NCI-H146 treated with DMSO at 0.1 percent for 48 hours (cell line): ENCODE data around the gene COL26A1.
A peak's percentile ranks its signal among the peaks of the same experiment; 100 is the strongest.

Experiments used
- DNase-seq: peaks from one replicate; lab custom pipeline; 2025; ENCODE audit not compliant: unreplicated experiment; lab: John Stamatoyannopoulos, UW

Gene COL26A1

DNA sequence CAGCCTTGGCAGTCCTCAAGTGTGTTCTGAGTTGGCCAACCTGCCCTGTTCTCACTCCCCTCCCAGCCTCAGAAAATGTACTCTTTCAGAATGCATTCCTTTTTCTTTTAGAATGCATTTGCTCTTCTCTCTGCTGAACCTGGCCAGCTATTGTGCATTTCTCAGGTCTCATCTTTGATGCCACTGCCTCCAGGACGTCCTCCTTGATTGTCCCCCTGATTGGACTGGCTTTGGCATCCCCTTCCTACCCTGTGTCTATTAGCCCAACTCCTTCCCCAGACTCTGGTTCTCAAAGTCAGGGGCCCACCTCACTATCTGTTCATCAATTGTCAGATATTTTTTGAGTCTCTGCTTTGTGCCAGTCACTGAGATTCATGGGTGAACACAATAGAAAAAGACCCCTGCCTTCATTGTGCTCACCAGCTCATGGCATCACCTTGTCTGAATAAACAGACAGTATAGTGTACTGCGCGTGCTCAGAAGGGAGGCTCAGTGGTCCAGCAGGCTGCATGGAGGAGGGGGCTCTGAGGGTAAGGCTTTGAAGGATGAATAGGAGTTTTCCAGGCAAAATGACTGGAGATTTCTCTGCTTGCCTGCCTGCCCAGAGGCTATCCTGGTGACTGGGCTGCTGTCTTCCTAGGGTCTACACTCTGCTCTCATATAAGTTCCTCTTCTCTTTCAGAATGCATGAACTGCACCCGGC lies 169.9 kb downstream of the COL26A1 start:
- DNase-seq = no peak

DNA sequence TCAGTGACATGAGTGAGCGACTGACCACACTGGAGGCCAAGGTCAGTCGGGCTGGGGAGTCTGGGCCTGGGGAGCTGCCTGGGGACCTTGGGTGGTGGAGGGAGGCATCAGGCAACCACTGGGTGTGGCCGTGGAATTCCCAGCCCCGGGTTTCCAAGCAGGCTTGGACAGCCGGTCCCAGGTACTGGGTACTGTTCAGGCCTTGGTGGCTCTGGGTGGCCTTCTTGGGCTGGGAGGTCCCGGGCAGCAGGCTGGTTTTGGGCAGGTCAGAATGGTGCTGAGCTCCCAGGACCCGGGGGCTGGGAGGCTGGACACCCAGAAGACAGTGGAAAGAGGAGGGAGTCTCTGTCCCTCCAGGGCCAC lies 170.4 kb downstream of the COL26A1 start:
- DNase-seq = no peak

DNA sequence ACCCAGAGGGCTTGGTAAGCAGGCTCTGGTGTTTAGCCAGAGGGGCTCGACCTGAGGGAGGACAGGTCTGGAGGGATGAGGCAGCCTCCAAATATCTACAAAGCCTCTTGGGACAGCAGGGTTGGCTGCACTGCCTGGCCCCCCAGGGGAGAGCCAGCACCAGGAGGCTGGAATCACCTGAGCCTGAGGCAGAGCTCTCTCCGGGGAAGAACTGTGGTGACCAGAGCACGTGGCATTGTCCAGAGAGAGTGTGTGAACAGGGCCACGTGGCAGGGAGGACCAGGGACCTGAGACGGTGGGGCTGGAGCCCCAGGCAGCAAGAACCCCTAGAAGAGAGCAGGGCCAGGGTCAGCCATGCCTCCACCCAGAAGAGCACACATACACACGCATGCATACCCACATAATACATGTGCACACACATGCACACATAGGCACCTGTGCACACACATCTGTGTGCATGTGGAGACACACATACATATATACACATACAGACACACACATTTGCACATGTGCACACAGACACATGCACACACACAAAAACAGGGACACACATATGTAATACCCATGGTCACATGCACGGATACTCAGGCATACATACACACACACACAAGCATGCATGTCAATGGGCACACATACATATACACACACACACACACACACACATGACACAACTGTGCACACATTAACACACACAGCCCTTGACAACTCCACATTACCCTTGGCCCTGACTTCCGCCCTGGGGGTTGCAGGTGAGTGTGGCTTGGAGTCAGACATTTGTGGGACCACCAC lies 171.5 kb downstream of the COL26A1 start:
- DNase-seq = no peak

DNA sequence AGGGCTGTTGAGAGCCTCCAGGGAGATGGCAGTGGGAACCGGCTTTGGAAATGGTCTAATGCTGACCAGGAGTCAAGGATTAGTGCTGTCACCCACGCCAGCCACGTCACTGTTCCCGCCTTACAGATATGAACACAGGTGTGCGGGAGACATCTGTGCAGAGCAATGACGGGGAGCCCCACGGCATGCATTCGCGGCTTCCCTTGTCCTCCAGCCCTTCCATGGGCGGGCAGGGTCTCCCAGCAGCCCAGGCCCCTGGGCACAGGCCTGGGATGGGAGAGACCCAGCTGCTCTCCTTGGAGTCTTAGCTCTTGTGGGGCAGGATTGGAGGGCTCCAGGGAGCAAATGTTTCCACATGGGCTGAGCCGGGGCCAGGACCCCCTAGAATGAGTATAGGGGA lies 172.2 kb downstream of the COL26A1 start:
- DNase-seq = no peak

DNA sequence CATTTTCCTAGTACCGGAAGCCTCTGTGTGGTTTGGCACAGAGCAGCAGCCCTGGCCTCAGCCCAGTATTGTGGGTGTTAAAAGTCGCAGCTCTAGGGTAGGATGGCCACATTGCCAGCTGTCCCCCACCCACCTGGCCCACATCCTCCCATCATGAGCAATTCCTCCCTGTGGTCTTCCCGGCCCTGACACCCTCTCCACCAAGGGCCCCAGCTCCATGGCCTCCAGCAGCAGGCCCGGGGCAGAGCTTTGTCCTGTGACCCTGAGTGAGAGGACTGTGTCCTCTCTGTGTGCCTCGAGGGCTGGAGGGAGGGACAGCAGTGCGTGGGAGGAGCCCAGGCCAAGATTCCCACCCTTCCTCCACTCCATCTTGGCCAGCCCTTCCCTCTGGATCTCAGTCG lies 172.7 kb downstream of the COL26A1 start:
- DNase-seq = no peak

DNA sequence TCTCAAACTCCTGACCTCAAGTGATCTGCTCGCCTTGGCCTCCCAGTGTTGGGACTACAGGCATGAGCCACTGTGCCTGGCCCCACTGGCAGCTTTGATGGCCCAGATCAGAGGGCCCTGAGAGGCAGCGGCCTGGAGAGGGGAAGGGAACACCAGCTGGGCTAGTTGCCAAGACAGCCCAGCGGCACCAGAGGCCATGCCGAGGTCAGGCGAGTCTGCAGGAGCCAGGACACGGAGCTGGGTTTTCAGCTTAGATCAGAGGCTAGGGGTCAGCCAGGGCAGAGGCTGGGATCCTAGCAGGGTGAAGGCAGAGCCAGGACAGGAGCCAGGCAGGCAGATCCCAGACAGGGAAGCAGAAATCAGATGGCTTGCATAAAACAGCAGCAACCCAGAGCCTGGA lies 173.6 kb downstream of the COL26A1 start:
- no peak for DNase-seq

DNA sequence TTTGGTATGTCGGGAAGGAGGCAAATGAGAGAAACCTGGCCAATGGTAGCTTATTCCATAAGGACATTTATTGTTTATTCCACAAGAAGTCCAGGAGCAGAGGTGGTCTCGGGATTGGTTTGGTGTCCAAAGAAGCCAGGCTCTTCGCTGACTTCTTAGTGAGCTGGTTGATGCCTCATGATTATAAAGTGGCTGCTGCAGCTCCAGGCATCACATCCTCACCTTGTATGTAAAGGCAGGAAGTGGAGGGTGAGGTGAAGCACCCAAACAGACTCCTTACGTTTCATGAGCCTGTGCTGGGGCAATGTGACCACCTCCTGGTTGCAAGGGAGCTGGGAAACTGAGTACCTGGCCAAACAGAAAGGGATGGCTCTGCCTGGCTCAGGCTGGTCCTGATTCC lies 174.0 kb downstream of the COL26A1 start:
- DNase-seq = no peak

DNA sequence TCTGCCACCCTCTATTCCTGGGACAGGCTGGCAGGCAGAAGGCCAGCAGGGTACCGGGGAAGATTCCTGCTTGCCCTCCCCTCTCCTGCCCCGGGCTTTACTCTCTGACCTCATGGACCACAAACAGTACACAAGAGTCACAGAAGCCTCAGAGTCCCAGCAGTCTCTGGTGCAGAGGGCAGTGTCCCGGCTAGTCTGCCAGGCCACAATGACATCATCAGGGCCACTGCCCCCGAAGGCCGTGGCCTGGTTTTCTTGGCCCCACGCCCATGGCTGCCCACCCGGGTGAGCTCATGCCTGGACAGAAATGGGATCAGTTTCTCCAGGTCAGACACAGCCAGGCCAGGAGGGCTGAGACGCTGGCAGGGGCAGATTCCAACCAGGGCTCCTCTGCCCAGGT lies 174.5 kb downstream of the COL26A1 start:
- DNase-seq = no peak

DNA sequence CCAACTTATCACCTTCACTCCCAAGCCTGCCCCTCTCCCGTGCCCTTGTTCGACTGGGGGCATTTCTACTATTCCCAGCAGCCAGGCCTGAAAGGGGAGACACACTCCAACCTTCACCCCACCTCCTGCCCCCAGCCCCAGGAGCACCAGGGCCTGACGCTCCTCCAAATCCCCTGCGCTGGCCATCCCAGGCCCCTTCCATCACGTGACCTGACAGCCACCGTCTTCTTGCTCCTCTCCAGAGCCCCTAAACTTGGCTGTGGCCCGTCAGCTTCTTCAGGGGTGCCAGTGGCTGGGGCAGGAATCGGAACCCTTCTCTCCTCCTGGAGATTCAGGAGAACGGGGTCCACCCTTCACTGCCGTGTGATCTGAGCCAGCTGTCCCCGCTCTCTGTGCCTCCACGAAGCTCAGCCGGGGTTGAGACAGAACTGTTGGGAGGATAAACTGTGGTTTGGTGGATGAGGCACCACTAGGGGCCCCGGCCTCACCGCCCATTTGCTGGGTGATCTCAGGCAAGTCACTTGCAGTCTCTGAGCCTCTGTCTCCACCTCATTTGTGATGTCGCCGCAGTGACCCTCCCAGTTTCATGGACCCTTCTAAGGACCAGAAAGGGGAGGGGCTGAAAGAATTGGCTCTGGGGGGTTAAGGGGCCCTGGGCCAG lies 175.4 kb downstream of the COL26A1 start:
- DNase-seq = no peak

DNA sequence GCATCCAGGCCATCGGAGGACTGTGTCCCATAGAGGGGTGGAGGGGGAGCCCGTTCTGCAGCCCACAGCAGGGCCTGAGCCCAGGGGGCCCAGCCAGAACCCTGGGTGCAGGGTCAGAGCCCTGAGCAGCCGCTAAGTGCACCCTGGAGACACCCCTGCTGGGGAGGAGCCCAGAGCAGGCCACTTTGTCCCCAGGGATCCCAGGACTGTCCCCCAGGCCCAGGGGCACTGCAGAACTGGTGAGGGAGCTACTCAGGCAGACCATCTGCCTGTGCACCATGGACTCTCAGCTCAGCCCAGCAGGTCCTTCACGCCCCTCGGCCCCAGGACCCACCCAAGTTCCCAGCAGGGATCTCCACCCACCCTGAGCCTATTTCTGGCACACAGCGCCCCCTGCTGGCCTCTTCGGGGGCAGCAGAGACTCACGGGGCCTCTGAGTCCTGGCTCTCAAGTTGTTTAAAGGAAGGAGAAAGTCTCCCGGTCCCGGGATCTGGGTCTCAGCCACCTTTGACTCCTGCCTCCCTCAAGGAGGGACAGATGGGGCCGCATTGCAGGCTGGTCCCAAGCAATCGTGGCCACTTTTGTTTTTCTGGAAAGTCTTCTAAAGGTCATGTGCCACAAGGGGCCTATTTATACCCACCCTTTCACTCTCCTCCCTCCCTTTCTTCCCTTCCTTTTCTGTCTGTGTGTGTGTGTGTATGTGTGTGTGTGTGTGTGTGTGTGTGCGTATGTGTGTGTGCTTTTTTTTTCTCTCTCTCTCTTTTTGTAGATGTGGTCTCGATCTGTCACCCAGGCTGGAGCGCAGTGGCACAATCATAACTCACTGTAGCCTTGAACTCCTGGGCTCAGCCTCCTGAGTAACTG lies 176.2 kb downstream of the COL26A1 start:
- no peak for DNase-seq

DNA sequence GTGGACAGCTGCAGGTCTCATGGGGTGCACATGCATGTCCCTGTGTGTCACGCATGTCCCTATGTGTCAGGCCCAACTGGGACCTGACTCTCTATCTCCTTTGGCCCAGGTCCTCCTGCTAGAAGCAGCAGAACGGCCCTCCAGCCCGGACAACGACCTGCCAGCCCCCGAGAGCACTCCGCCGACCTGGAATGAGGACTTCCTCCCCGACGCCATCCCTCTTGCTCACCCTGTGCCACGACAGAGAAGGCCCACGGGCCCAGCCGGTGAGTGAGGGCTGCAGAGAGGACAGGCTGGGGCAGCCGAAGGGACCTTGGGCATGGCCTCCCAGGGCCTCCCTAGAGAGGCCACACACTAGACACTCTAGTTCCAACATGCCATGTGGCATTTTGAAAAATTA lies 177.1 kb downstream of the COL26A1 start:
- DNase-seq = no peak

DNA sequence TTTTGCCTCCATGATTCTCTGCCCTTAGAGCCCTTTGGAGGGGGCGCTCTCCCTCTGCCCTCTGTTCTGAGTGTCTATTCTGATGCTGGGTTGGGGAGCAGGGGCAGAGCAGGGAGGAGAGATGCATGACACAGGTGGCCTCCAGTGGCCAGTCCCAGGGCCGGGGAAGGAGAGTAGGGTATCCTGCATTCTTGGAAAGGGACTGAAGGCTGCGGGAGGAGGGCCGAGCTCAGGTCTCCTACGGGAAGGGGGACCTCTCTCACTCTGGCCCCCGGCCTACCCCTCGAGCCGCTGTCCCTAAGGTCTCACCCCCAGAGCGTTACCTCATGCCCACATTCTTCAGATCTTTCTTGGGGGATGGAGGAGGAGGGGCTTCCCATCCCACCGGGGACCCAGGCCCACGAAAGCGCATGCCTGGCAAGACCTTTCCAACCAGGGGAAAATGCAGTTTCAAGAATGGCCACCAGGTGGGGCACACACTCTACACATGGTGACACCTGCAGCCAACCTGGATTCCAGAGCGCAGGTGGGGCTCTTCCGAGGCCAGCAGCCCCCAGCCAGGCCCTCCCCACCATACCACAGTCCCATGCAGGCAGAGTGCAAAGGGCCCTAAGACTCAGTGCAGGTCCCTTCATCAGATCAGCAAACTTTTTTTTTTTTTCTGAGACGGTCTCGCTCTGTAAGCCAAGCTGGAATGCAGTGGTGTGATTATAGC lies 180.0 kb downstream of the COL26A1 start:
- peak; percentile 13 for DNase-seq

DNA sequence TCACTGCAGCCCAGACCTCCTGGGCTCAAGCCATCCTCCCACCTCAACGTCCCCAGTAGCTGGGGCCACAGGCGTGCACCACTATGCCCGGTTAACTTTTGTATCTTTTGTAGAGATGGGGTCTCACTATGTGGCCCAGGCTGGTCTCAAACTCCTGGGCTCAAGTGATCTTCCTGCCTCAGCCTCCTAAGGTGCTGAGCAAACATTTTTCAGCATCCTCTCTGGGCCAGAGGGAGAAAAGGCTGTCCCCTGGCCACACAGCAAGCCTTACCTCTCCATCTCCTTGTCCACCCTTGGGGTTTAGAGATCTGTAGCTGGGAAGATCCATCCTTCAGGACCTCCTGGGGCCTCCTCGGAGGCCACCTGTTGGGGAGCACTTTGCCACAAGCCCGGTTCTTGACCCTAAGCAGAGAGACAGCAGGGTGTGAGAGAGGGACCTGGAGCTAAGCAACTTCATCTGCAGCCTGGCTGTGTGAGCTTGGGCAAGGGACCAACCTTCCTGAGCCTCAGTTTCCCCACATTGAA lies 180.6 kb downstream of the COL26A1 start:
- DNase-seq = no peak

DNA sequence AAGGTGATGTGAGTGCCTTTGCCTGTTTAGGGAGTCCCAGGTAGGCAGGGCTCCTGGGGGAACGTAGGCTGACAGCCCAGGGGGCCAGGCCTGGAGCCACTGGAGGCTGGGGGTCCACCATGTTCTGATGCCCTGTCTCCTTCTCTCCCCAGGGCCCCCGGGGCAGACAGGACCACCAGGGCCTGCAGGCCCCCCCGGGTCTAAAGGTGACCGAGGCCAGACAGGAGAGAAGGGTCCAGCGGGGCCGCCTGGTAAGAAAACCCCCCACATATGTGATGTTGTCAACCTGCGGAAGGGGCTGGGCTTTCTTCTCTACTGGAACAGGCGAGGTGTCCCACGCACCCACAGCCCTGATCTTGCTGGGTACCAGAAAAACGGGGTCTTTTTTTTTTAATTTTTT lies 181.2 kb downstream of the COL26A1 start:
- no peak for DNase-seq

DNA sequence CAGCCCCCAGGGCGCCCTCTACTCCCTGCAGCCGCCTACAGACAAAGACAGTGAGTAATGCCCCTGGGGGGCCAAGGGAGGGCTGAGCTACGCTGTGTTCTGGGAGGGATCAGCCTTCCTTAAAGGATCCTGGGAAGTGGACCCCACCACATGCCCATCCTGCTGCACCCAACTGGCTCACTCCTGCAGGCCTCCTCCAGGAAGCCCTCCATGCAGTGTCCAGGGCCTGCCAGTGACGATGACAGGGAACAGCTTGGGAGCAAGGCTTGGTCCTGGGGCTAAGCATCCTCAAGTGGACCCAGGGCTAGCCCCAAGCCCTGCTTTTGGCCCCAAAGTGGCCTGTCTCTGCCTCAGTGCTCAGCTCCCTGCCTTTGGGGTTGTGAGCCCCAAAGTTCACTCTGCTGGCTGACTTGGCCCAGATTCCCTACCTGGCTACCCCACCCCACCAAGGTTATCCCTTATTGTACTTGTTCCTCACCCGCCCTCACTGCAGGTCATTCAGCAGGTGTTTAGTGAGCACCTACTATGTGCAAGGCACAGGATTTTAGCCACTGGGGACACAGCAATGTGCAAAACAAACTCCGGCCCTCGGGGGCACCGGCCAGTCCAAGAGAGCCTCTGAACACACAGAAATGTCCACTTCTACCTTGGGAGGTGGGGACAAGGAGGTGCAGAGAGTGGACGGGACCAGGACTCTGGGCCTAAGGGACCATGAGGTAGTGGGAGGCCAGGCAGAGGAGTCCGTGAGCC lies 182.9 kb downstream of the COL26A1 start:
- DNase-seq = no peak

DNA sequence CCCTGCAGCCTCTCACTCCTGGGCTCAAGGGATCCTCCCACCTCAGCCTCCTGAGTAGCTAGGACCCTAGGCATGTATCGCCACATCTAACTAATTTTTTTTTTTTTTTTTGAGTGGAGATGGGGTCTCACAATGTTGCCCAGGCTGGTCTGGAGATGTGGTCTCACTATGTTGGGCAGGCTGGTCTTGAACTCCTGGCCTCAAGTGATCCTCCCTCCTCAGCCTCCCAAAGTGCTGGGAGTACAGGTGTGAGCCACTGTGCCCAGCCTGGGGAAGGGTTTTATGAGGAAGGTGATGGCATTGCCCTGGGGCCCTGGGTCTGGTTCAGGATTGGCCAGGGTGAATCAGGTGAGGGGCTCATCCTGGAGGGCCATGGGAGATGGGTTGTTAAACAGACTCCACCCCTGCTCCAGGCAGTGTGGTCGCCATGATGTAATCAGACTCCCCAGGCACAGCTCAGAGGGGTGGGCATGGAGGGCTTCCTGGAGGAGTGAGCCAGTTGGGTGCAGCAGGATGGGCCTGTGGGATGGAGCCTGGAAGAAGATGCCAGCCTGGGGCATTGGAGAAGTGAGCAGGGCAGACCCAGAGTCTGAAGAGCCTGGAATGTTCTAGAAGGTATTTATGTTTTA lies 183.7 kb downstream of the COL26A1 start:
- DNase-seq = no peak

DNA sequence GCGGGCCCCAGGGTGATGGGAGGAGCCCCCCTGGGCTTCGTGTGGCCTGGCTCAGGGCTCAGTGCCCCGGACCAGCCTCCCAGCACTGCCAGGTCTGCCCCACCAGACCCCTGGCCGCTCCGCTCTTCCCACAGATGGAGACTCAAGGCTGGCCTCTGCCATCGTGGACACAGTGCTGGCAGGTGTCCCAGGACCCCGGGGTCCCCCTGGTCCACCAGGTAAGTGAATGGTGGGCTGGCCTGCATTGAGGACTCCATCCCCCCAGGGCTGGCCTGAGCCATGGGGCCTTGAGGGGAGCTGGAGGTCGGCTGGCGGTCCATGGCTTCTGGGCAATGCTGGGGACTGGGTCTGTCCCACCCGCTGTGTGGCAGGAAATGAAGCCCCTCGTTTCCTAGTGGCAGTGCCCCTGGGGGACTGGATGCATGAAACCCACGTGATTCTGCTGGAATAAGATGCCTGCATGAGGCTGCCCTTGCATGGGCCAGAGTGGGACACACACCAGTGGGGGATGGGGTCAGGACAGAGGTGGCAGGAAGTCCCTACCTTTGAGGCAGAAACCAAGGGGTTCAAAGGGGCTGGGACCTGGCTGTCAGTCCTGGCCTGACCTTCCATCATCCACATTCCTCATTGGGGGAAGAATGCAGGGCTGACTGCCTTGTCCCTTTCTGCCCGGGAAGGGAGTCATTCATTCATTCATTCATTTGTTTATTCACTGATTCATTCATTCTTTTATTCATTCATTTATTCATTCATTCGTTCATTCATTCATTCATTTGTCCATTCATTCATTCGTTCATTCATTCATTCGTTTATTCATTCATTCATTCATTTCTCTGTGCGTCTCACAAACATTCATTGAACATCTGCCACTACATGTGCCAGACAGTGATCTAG lies 184.6 kb downstream of the COL26A1 start:
- no peak for DNase-seq
